ENCODE measurements around the gene FLNA. TPM values are rescaled to one million over a fixed set of nuclear protein-coding genes. Genes with fewer than 3 reads are reported as not detected.
"Not testable (repeated sequence)": the region's sequence is repeated elsewhere in the genome, so short reads cannot be mapped to it uniquely, and the experiment has no call there.

The FLNA gene
- total RNA-seq, 1 donor = 1,365 TPM

- H3K4me3 ChIP-seq (ENCODE audit: low read depth, low read length) = peak overlapping the region; percentile 71
- no peak for DNase-seq (ENCODE audit: low read depth)
- TF ChIP-seq CTCF (IDR thresholded peaks at IDR 0.05; ENCODE audit: insufficient read depth, low read length) = no peak
Observed at GRCh38 chrX:154399527-154400368, 25.3 kb upstream of the FLNA start.

- peak; percentile 82 for DNase-seq (ENCODE audit: low read depth)
- H3K4me3 ChIP-seq (ENCODE audit: low read depth, low read length) = peak overlapping the region; percentile 71
- peak; percentile 79 for TF ChIP-seq CTCF (IDR thresholded peaks at IDR 0.05; ENCODE audit: insufficient read depth, low read length)
Observed at GRCh38 chrX:154398668-154399526, 24.5 kb upstream of the FLNA start.

DNA sequence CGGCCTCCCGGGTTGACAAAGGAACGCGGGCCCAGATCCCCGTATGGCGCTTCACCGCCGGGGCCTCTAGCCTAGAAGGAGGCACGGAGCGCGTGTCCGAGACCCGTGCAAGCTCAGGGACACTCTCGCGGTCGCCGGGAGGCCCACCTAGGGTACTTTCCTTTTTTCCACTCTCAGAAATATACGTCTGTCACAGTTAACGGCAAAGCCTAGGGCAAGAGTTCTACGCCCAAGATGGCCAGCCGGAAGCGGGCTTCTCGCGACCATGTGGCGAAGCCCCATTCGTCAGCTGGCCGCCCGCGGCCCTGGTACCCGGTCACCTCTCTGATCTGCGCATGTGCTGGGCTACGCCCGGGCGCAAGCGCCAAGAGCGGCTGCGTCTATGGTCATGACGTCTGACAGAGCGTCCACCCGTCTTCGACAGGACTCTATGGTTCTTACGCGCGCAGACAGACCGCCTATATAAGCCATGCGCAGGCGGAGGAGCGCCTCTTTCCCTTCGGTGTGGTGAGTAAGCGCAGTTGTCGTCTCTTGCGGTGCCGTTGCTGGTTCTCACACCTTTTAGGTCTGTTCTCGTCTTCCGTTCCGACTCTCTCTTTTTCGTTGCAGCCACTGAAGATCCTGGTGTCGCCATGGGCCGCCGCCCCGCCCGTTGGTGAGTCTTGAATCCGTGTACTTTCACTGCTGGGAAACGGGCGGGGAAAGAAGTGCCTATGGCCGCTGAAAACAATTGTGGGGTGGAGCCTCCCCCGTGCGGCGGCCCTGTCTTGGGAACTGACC is 23.6 kb upstream of the FLNA start, which contains the start of gene RPL10:
Gene RPL10, plus strand, starts transcription at position 490 of the 780 bp plus-strand sequence. Its CDS starts 143 bp downstream, at position 633.
- DNase-seq (ENCODE audit: low read depth) = peak; percentile 98
- no peak for TF ChIP-seq CTCF (IDR thresholded peaks at IDR 0.05; ENCODE audit: insufficient read depth, low read length)
- H3K4me3 ChIP-seq (ENCODE audit: low read depth, low read length) = peak within 1 kb of the TSS; percentile 71

GRCh38 chrX:154396973-154397887 is 22.8 kb upstream of the FLNA start:
- peak; percentile 55 for DNase-seq (ENCODE audit: low read depth)

DNA sequence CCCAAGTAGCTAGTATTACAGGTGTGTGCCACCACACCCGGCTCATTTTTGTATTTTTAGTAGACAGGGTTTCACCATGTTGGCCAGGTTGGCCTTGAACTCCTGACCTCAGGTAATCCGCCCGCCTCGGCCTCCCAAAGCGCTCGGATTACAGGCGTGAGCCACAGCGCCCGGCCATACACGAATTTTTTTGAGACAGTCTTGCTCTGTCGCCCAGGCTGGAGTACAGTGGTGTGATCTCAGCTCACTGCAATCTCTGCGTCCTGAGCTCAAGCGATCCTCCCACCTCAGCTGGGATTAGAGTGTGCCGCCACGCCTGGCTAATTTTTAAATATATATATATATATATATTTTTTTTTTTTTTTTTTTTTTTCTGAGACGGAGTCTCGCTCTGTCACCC is 21.9 kb upstream of the FLNA start:
- not testable (repeated sequence) for DNase-seq (ENCODE audit: low read depth); H3K4me3 ChIP-seq (ENCODE audit: low read depth, low read length)

More at GRCh38 chrX:154396973-154397887, 22.8 kb upstream of the FLNA start:
- H3K4me3 ChIP-seq (ENCODE audit: low read depth, low read length) = peak overlapping the region; percentile 66
- no peak for TF ChIP-seq CTCF (IDR thresholded peaks at IDR 0.05; ENCODE audit: insufficient read depth, low read length)

DNA sequence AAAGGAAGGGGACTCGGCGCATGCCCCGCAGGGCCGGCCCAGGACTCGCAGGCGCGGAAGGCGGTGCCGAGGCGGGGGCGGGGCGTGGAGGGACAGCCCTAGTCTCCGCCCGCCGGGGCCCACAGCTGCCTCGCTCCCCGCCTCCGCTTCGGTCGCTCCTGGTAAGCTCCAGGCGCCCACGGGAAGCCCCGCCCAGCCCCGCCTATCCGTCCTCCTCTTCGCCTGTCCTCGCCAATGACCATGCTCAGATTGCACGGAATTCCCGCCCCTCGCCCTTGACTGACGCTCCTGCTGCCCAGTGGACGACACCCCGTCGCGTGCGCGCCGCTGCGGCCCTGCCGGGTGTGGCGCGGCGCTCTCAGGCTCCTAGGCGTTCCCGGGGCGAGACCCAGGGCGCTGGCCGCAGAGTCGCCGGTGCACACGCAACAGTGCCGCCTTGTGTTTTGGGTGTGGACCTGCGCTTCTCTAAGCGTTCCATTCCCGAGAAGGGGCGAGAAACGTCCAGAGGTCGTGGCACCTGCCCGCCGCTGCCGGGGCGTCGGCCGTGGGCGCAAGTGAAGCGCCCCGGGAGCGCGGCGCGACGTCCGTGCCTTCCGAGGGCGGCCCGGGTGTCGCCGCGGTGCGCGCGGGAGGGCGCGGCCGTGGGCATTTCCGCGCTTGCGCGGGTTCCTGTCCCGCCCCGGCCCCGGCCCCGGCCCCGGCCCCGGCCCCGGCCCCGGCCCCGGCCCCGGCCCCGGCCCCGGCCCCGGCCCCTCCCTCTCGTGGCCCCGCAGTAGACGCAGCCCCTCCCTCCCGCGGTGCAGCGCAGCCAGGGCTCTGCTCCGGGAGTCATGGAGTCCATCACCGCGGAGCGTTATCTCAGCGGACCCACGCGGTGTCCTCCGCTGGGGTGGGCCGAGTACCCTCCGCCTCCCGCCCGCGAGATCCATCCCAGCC is 15.6 kb upstream of the FLNA start:
- peak overlapping the region; percentile 57 for H3K4me3 ChIP-seq (ENCODE audit: low read depth, low read length)
- DNase-seq (ENCODE audit: low read depth) = not testable (repeated sequence)

- not testable (repeated sequence) for H3K4me3 ChIP-seq (ENCODE audit: low read depth, low read length); DNase-seq (ENCODE audit: low read depth)
Observed at GRCh38 chrX:154388649-154389048, 14.2 kb upstream of the FLNA start.

DNA sequence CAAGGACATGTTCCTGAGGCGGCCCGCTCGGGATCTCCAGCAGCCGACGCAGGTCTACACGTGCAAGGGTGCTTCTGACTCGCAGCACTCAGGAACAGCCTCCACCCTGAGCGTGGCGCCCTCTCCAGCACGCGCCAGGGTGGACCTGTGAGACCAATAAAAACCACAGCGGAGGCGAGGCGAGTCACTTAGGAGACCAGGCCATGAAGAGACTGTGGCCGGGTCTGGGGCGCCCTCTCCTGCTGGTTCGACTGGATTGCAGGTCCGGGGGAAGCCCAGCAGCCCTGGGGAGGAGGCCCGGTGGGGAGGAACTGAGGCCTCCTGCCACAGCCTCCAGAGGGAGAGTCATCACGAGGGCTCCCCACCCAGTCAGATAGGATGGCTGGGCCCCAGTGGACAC is 13.7 kb upstream of the FLNA start:
- H3K4me3 ChIP-seq (ENCODE audit: low read depth, low read length); DNase-seq (ENCODE audit: low read depth): not testable (repeated sequence)

Measured in fibroblast of the aortic adventitia (primary cell).